Fibroblast of lung (primary cell): Measurements from ENCODE around the gene MCTP2. TPM values are rescaled to one million over a fixed set of nuclear protein-coding genes. Genes with fewer than 3 reads are reported as not detected.

Source experiments
- DNase-seq, 2 donors: peaks; one replicate each; pipeline versions ENCODE4 v3.0.0 to v3.0.0-alpha.2; 2010; ENCODE audit warnings: low read depth in 2 of 2
- H2AFZ ChIP-seq: 2 replicates; pipeline ENCODE4 v1.5.1; 2012; ENCODE audit warnings: low read length, control low read depth, inconsistent platforms
- H3K27ac ChIP-seq: 2 replicates; pipeline ENCODE4 v1.5.1; 2011; ENCODE audit warnings: low read length, control low read depth; ENCODE audit not compliant: insufficient read depth
- H3K27me3 ChIP-seq: 2 replicates; pipeline ENCODE4 v1.5.1; 2011; ENCODE audit warnings: mild to moderate bottlenecking, low read length; ENCODE audit not compliant: control insufficient read depth, insufficient read depth
- H3K36me3 ChIP-seq: 2 replicates; pipeline ENCODE4 v1.5.1; 2011; ENCODE audit warnings: low read length; ENCODE audit not compliant: control insufficient read depth, insufficient read depth
- H3K4me1 ChIP-seq: 2 replicates; pipeline ENCODE4 v1.5.1; 2011; ENCODE audit warnings: low read length; ENCODE audit not compliant: control insufficient read depth, insufficient read depth; ENCODE audit errors: extremely low read depth
- H3K4me2 ChIP-seq: 2 replicates; pipeline ENCODE4 v1.5.1; 2011; ENCODE audit warnings: low read length, control low read depth; ENCODE audit not compliant: insufficient read depth; ENCODE audit errors: extremely low read depth
- H3K4me3 ChIP-seq, 4 experiments: fragments of 200-600 bp in 1 of 4; sonication (generic) in 1 of 4; replicated peaks in 1 of 4; 2 replicates each; pipeline ENCODE4 v1.5.1; 2011 to 2016; ENCODE audit warnings: low read length in 4 of 4, low read depth in 3 of 4, mild to moderate bottlenecking in 3 of 4, control low read depth in 2 of 4, inconsistent platforms in 1 of 4, mixed read lengths in 1 of 4; ENCODE audit not compliant: insufficient read depth in 1 of 4; ENCODE audit errors: control extremely low read depth in 1 of 4
- H3K79me2 ChIP-seq: 2 replicates; pipeline ENCODE4 v1.5.1; 2012; ENCODE audit warnings: mild to moderate bottlenecking, low read length, inconsistent platforms; ENCODE audit not compliant: control insufficient read depth, insufficient read depth
- H3K9ac ChIP-seq: 2 replicates; pipeline ENCODE4 v1.5.1; 2011; ENCODE audit warnings: mild to moderate bottlenecking, low read length, control low read depth; ENCODE audit not compliant: insufficient read depth
- H3K9me3 ChIP-seq: 2 replicates; pipeline ENCODE4 v1.5.1; 2012; ENCODE audit warnings: low read depth, low read length; ENCODE audit not compliant: control insufficient read depth, insufficient read depth
- H4K20me1 ChIP-seq: 2 replicates; pipeline ENCODE4 v1.5.1; 2011; ENCODE audit warnings: low read length; ENCODE audit not compliant: control insufficient read depth, insufficient read depth; ENCODE audit errors: extremely low read depth
- EZH2 ChIP-seq: IDR thresholded peaks from 2 replicates; pipeline ENCODE4 v1.5.1; 2012; ENCODE audit warnings: low read length, control low read depth, mild to moderate bottlenecking; ENCODE audit errors: missing control alignments
- polyA plus RNA-seq, 2 donors: library from polyadenylated mRNA; depleted of rRNA in 1 of 2; stranded (reverse) in 1 of 2; unstranded in 1 of 2; fragments of >200 nt; gene quantifications; 2 replicates each; pipeline ENCODE4 v1.2.1, GENCODE V29; 2011 to 2012; ENCODE audit warnings: missing spikeins in 1 of 2
- total RNA-seq: library from RNA; depleted of rRNA; stranded (reverse); fragments of >200 nt; gene quantifications from 2 replicates; pipeline ENCODE4 v1.2.1, GENCODE V29; 2014
- TF ChIP-seq, protein P1 (sequence below), 2 donors: IDR thresholded peaks in 1 of 2; conservative IDR thresholded peaks in 1 of 2; 1 replicate in 1 of 2; 2 replicates in 1 of 2; pipeline ENCODE4 v1.5.1; 2011 to 2012; ENCODE audit warnings: low read length in 2 of 2, control low read depth in 1 of 2, inconsistent platforms in 1 of 2, low read depth in 1 of 2, mild to moderate bottlenecking in 1 of 2

Gene MCTP2
- total and polyA plus RNA-seq, 2 donors (not counting 1 experiment from before 2014, with no cell fraction given): 3.6 to 14.5 TPM

- TF ChIP-seq EZH2: no peak
- TF ChIP-seq, protein P1, sequence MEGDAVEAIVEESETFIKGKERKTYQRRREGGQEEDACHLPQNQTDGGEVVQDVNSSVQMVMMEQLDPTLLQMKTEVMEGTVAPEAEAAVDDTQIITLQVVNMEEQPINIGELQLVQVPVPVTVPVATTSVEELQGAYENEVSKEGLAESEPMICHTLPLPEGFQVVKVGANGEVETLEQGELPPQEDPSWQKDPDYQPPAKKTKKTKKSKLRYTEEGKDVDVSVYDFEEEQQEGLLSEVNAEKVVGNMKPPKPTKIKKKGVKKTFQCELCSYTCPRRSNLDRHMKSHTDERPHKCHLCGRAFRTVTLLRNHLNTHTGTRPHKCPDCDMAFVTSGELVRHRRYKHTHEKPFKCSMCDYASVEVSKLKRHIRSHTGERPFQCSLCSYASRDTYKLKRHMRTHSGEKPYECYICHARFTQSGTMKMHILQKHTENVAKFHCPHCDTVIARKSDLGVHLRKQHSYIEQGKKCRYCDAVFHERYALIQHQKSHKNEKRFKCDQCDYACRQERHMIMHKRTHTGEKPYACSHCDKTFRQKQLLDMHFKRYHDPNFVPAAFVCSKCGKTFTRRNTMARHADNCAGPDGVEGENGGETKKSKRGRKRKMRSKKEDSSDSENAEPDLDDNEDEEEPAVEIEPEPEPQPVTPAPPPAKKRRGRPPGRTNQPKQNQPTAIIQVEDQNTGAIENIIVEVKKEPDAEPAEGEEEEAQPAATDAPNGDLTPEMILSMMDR (conservative IDR thresholded peaks at IDR 0.05 in 1 of 2, IDR thresholded peaks at IDR 0.05 in 1 of 2; ENCODE audit: low read depth in 1 of 2, low read length in 2 of 2): no peak
- no peaks in the 10 kb centered on the region for H3K36me3 ChIP-seq
Measured at GRCh38 chr15:94400526-94401298, 169.4 kb downstream of the MCTP2 start.

GRCh38 chr15:94403331-94403730 is 172.0 kb downstream of the MCTP2 start:
- H3K4me3 ChIP-seq: no peak overlapping the region
- TF ChIP-seq, protein P1 (conservative IDR thresholded peaks at IDR 0.05 in 1 of 2, IDR thresholded peaks at IDR 0.05 in 1 of 2; ENCODE audit: low read depth in 1 of 2, low read length in 2 of 2): no peak
- TF ChIP-seq EZH2: no peak
- DNase-seq: peak in 1 of 2 donors; percentile 4
- no peaks in the 10 kb centered on the region for H3K4me1 ChIP-seq
- H4K20me1 ChIP-seq: no peaks in the 10 kb centered on the region
- H2AFZ ChIP-seq: no peak overlapping the region
- H3K27me3 ChIP-seq: no peaks in the 10 kb centered on the region
- no peaks in the 10 kb centered on the region for H3K79me2 ChIP-seq
- no peak overlapping the region for H3K4me2 ChIP-seq
- H3K27ac ChIP-seq: no peak overlapping the region
- H3K36me3 ChIP-seq: no peaks in the 10 kb centered on the region
- H3K9me3 ChIP-seq: no peaks in the 10 kb centered on the region
- no peak overlapping the region for H3K9ac ChIP-seq

More at GRCh38 chr15:94400526-94401298, 169.4 kb downstream of the MCTP2 start:
- Histone ChIP-seq H3K4me3 (no peak overlapping the region), H3K9ac (no peak overlapping the region), H3K4me1 (peaks cover 2% of the 10 kb centered on the region), H3K4me2 (no peak overlapping the region), H2AFZ (no peak overlapping the region), H3K79me2 (no peaks in the 10 kb centered on the region), H4K20me1 (no peaks in the 10 kb centered on the region), H3K27me3 (no peaks in the 10 kb centered on the region), H3K9me3 (no peaks in the 10 kb centered on the region), H3K27ac (no peak overlapping the region)
- no peak for DNase-seq

DNA sequence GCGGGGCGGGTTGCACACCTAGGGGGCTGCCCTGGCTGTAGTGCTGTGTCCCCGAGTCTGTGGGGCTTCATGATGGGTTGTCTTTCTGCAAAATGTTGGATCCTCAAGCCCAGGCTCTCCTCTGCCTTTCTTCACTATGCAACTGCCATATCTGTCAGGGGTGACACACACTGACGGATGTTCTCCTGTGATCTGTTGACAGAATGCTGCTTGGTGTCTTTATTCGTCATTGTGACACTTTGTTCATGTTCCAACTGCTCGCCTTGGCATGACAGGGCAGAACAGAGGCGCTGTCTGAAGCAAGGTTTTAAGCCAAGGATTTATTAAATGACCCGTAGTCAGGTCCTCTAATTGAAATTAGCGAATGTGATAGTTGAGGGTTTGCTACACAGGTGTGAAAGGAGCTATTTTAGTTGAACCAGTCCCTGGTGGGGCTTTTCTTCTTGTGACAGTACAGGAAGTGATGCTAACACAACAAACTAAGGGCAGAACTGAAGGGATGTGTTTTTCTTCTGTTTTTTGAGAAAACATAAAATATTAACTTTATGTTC is 173.4 kb downstream of the MCTP2 start:
- DNase-seq: no peak
- Histone ChIP-seq H3K4me1 (no peaks in the 10 kb centered on the region), H3K36me3 (no peaks in the 10 kb centered on the region), H3K9ac (no peak overlapping the region), H3K9me3 (no peaks in the 10 kb centered on the region), H3K4me2 (no peak overlapping the region), H3K27me3 (no peaks in the 10 kb centered on the region), H2AFZ (no peak overlapping the region), H3K79me2 (no peaks in the 10 kb centered on the region), H4K20me1 (no peaks in the 10 kb centered on the region), H3K27ac (no peak overlapping the region), H3K4me3 (no peak overlapping the region)
- TF ChIP-seq EZH2: no peak
- TF ChIP-seq, protein P1 (conservative IDR thresholded peaks at IDR 0.05 in 1 of 2, IDR thresholded peaks at IDR 0.05 in 1 of 2; ENCODE audit: low read depth in 1 of 2, low read length in 2 of 2): no peak
